Thyroid gland (tissue), 4 donors: ENCODE results near the gene TMEM97.

Source experiments
- POLR2A ChIP-seq, 2 donors: fragments of 450-650 bp; IDR thresholded peaks; one replicate each; pipeline ENCODE4 v1.6.1; 2017; ENCODE audit warnings: antibody characterized with exemption in 2 of 2, mild to moderate bottlenecking in 2 of 2, moderate library complexity in 1 of 2
- TF ChIP-seq, protein P1 (sequence below), 6 experiments: fragments of 200-600 bp in 3 of 6; fragments of 450-650 bp in 3 of 6; sonication (generic) in 3 of 6; IDR thresholded peaks; one replicate each; pipeline ENCODE4 v1.5.1; 2016 to 2019; ENCODE audit warnings: antibody characterized with exemption in 6 of 6, mild to moderate bottlenecking in 2 of 6, inconsistent platforms in 1 of 6, moderate library complexity in 1 of 6

DNA sequence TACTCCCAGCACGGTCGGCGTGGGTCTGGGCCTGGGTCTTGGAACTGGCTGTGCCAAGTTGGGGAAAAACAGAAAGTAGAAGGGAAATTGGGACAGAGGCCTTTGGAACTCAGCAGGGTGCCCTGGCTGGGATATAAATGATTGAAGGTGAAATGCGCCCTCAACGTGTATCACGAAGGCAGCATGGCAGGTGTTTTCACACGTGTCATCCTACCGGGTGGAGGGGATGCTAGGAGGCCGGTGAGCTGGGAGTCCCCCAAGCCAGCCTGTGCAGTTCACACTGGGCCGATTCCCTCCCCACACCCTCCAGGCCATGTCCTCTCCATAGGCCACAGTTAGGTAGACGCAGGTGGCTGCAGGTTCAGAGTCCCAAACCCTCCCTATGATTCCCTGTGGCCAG is 22.5 kb downstream of the TMEM97 start:
- TF ChIP-seq, protein P1, sequence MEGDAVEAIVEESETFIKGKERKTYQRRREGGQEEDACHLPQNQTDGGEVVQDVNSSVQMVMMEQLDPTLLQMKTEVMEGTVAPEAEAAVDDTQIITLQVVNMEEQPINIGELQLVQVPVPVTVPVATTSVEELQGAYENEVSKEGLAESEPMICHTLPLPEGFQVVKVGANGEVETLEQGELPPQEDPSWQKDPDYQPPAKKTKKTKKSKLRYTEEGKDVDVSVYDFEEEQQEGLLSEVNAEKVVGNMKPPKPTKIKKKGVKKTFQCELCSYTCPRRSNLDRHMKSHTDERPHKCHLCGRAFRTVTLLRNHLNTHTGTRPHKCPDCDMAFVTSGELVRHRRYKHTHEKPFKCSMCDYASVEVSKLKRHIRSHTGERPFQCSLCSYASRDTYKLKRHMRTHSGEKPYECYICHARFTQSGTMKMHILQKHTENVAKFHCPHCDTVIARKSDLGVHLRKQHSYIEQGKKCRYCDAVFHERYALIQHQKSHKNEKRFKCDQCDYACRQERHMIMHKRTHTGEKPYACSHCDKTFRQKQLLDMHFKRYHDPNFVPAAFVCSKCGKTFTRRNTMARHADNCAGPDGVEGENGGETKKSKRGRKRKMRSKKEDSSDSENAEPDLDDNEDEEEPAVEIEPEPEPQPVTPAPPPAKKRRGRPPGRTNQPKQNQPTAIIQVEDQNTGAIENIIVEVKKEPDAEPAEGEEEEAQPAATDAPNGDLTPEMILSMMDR (IDR thresholded peaks at IDR 0.05), result no peak
- no peak for TF ChIP-seq POLR2A (IDR thresholded peaks at IDR 0.05)
